ENCODE results near the gene LAMB2. TPM values are rescaled to one million over a fixed set of nuclear protein-coding genes. Genes with fewer than 3 reads are reported as not detected.

LAMB2 gene
- total RNA-seq, 1 experiment from 2014 or later: 121 TPM

DNA sequence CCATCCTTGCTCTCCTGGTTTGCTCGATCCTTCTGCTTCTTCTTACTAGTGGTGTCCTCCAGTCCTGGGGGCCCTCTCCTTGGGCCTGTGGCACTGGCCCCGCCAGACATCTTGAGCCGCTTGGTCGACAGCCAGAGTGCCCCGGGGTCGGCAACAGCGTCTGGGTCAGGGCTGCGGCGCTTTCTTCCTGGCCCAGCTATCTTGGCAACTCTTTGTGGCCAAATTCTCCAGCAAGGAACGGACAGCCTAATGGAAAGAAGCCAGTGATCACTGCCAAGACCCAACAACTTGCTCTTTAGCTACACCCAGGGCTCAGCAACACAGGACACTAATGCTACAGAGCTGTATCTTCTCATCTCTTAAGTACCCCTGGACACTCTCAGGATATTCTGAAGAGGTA, 13.8 kb downstream of the LAMB2 start:
- no peak overlapping the region for H3K23ac ChIP-seq (ENCODE audit: insufficient read length, low read depth, low read length)
- H3K27me3 Mint-ChIP-seq (ENCODE audit: low read depth): no peaks in the 10 kb centered on the region; the same call in 1 of the 2 replicates
- H3K9me3 ChIP-seq (ENCODE audit: control insufficient read depth, low read depth, low read length): no peaks in the 10 kb centered on the region
- no peaks in the 10 kb centered on the region for H3K27me3 ChIP-seq (ENCODE audit: insufficient read depth, low read length)
- no peak overlapping the region for H3T11ph ChIP-seq (ENCODE audit: low read length)
- H2BK15ac ChIP-seq (ENCODE audit: low read depth, low read length): no peak overlapping the region
- H3K9ac ChIP-seq (ENCODE audit: extremely low read depth, insufficient read length, low read length): no peak overlapping the region
- no peaks in the 10 kb centered on the region; the same call in 1 of the 2 replicates for H3K79me2 ChIP-seq (ENCODE audit: insufficient read depth, low read length)
- H3K56ac ChIP-seq (ENCODE audit: insufficient read length, low read depth, low read length): no peak overlapping the region
- H3K23me2 ChIP-seq (ENCODE audit: insufficient read length, low read depth, low read length, poor library complexity, severe bottlenecking): peaks cover 5% of the 10 kb centered on the region
- peaks cover 31 to 67% (median 57%) of the 10 kb centered on the region in 3 experiments for H3K36me3 Mint-ChIP-seq (ENCODE audit: insufficient read depth in 1 of 3, low read depth in 3 of 3)
- H3K4me2 ChIP-seq (ENCODE audit: insufficient read depth, insufficient read length, low read length): no peak overlapping the region
- peaks cover 4% of the 10 kb centered on the region in 2 experiments; a peak in 3 of 4 replicates for H3K4me1 Mint-ChIP-seq
- H4K91ac ChIP-seq (ENCODE audit: insufficient read length, low read depth, low read length): no peak overlapping the region
- H2BK20ac ChIP-seq (ENCODE audit: low read depth, low read length, poor library complexity, severe bottlenecking): no peak overlapping the region
- H3K4ac ChIP-seq (ENCODE audit: low read depth, low read length): no peak overlapping the region
- no peak overlapping the region for H2AK5ac ChIP-seq (ENCODE audit: insufficient read length, low read length)
- no peak overlapping the region for H3K27ac Mint-ChIP-seq
- no CpG with 5 or more reads among the region's 10 CpGs for WGBS (ENCODE audit: extremely low coverage, insufficient read length, low lambda C conversion rate)
- DNase-seq: no peak
- peaks cover 2% of the 10 kb centered on the region for H4K20me1 ChIP-seq (ENCODE audit: control insufficient read depth, insufficient read depth, insufficient read length)
- H2BK12ac ChIP-seq (ENCODE audit: insufficient read length, low read depth, low read length): no peak overlapping the region
- H3K14ac ChIP-seq (ENCODE audit: insufficient read depth, low read length): no peak overlapping the region
- no peak overlapping the region for H4K5ac ChIP-seq (ENCODE audit: insufficient read length, low read depth, low read length)
- no peak overlapping the region for H4K8ac ChIP-seq (replicated peaks; ENCODE audit: insufficient read length, low read depth, low read length)
- no peaks in the 10 kb centered on the region for H3K9me3 Mint-ChIP-seq
- no peak overlapping the region for H2AFZ ChIP-seq (ENCODE audit: low read length)
- no peak overlapping the region for H2BK120ac ChIP-seq (ENCODE audit: low read depth, low read length, poor library complexity, severe bottlenecking)
- peaks cover 4% of the 10 kb centered on the region for H3K79me1 ChIP-seq (ENCODE audit: insufficient read depth, low read depth, low read length, poor library complexity, severe bottlenecking)
- no peak overlapping the region for H3K27ac ChIP-seq (ENCODE audit: insufficient read length, low read depth, low read length)
- 0 out of 2 replicates have a peak, but pooled peaks cover 2% of the 10 kb centered on the region for H3K4me1 ChIP-seq (ENCODE audit: insufficient read depth, low read length)
- peak overlapping the region; percentile 81 to 91; a peak in 3 of 5 replicates for H3K4me3 Mint-ChIP-seq
- TF ChIP-seq, protein P1, sequence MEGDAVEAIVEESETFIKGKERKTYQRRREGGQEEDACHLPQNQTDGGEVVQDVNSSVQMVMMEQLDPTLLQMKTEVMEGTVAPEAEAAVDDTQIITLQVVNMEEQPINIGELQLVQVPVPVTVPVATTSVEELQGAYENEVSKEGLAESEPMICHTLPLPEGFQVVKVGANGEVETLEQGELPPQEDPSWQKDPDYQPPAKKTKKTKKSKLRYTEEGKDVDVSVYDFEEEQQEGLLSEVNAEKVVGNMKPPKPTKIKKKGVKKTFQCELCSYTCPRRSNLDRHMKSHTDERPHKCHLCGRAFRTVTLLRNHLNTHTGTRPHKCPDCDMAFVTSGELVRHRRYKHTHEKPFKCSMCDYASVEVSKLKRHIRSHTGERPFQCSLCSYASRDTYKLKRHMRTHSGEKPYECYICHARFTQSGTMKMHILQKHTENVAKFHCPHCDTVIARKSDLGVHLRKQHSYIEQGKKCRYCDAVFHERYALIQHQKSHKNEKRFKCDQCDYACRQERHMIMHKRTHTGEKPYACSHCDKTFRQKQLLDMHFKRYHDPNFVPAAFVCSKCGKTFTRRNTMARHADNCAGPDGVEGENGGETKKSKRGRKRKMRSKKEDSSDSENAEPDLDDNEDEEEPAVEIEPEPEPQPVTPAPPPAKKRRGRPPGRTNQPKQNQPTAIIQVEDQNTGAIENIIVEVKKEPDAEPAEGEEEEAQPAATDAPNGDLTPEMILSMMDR (conservative IDR thresholded peaks at IDR 0.05): no peak
- H3K18ac ChIP-seq (ENCODE audit: insufficient read length, low read depth, low read length): no peak overlapping the region
- no peak overlapping the region for H2BK5ac ChIP-seq (ENCODE audit: insufficient read length, low read length)
